ENCODE results near the gene FAM117A. TPM values are rescaled to one million over a fixed set of nuclear protein-coding genes. Genes with fewer than 3 reads are reported as not detected.

FAM117A gene
- polyA plus RNA-seq, 1 of the 3 experiments (the other 2 are of a cell fraction): 7.8 TPM

GRCh38 chr17:49738456-49739163 lies 25.3 kb downstream of the FAM117A start (continued):
- TF ChIP-seq RXRA (IDR thresholded peaks at IDR 0.05; ENCODE audit: borderline replicate concordance, low read depth): no peak

DNA sequence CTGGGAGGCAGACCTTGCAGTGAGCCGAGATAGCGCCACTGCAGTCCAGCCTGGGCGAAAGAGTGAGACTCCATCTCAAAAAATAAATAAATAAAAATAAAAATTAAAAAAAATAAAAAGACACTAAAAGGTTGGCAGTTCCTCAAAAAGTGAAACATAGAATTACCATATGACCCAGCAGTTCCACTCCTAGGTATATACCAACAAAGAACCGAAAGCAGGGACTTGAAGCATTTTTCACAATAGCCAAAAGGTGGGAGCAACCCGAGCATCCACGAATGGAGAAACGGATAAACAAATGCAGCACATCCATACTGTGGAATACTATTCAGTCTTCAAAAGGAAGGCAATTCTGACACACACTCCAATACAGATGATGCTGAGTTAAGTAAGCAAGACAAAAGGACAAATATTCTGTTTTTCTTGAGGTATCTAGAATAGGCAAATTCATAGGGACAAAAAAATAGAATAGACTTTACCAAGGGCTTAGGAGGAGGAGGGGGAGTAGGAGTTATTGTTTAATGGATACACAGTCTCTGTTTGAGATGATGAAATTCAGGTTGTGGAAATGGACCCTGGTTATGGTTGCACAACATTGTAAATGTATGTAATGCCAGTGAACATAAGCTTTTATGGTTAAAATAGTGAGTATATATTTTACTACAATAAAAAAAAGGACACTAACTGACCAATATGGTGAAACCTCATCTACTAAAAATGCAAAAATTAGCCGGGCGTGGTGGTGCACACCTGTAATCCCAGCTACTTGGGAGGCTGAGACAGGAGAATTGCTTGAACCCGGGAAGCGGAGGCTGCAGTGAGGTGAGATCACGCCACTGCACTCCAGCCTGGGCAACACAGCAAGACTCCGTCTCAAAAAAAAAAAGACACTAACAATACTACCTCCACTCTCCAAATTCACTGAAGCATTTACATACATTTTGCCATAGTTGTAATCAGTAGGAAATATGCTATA lies 29.1 kb downstream of the FAM117A start:
- Histone ChIP-seq H3K9ac (no peak overlapping the region), H4K20me1 (ENCODE audit: insufficient read depth) (no peaks in the 10 kb centered on the region), H2AFZ (ENCODE audit: low read depth) (no peak overlapping the region), H3K79me2 (ENCODE audit: insufficient read depth) (no peaks in the 10 kb centered on the region), H3K4me3 (ENCODE audit: low read depth in 2 of 2, low read length in 1 of 2) (no peak overlapping the region), H3K27me3 (ENCODE audit: insufficient read depth) (no peaks in the 10 kb centered on the region), H3K27ac (ENCODE audit: low read depth in 2 of 2, low read length in 1 of 2) (no peak overlapping the region), H3K4me2 (no peak overlapping the region), H3F3A (replicated peaks; ENCODE audit: insufficient read depth) (no peaks in the 10 kb centered on the region), H3K9me3 (no peaks in the 10 kb centered on the region), H3K4me1 (ENCODE audit: control insufficient read depth in 1 of 2, insufficient read depth in 2 of 2, low read depth in 1 of 2, low read length in 1 of 2) (peaks cover 0 to 11% of the 10 kb centered on the region in 2 experiments; a peak in 1 of 4 replicates), H3K9me2 (no peaks in the 10 kb centered on the region), H3K36me3 (replicated peaks in 1 of 2; ENCODE audit: control insufficient read depth in 1 of 2, insufficient read depth in 2 of 2, low read length in 1 of 2) (no peaks in the 10 kb centered on the region)
- ChIA-PET CTCF (interaction anchor here (0.7 kb wide), 1 partner anchor 27 kb away, joined by 4 read pairs; the partner anchor contains the start of gene SLC35B1), POLR2A (no interaction called here)
- DNase-seq: no peak
- TF ChIP-seq RAD21 (IDR thresholded peaks at IDR 0.05; ENCODE audit: low read length) (no peak), NFIC (IDR thresholded peaks at IDR 0.05; ENCODE audit: borderline replicate concordance) (no peak), EZH2phosphoT487 (IDR thresholded peaks at IDR 0.05; ENCODE audit: borderline replicate concordance, low read depth) (no peak), MEF2A (IDR thresholded peaks at IDR 0.05; ENCODE audit: borderline replicate concordance, low read depth) (no peak), GATA2 (CRISPR knock-in tag; IDR thresholded peaks at IDR 0.05) (no peak), JUND (IDR thresholded peaks at IDR 0.05) (no peak), GABPA (IDR thresholded peaks at IDR 0.05; ENCODE audit: low read depth) (no peak), TEAD4 (IDR thresholded peaks at IDR 0.05; ENCODE audit: borderline replicate concordance, insufficient read depth) (no peak), FOXM1 (IDR thresholded peaks at IDR 0.05; ENCODE audit: low read depth) (no peak), ELF1 (IDR thresholded peaks at IDR 0.05) (no peak), IRF3 (IDR thresholded peaks at IDR 0.05; ENCODE audit: low read depth, low read length) (no peak), FOSL2 (IDR thresholded peaks at IDR 0.05; ENCODE audit: borderline replicate concordance, low read depth) (no peak), RFX5 (IDR thresholded peaks at IDR 0.05; ENCODE audit: low read length) (no peak), EP300 (IDR thresholded peaks at IDR 0.05; ENCODE audit: borderline replicate concordance in 1 of 2, low read depth in 1 of 2, low read length in 1 of 2) (no peak), NRF1 (IDR thresholded peaks at IDR 0.05; ENCODE audit: low read depth, low read length) (no peak), RCOR1 (IDR thresholded peaks at IDR 0.05; ENCODE audit: low read length) (no peak), ZBTB33 (IDR thresholded peaks at IDR 0.05; ENCODE audit: borderline replicate concordance, low read depth) (no peak)
- TF ChIP-seq, protein P1, sequence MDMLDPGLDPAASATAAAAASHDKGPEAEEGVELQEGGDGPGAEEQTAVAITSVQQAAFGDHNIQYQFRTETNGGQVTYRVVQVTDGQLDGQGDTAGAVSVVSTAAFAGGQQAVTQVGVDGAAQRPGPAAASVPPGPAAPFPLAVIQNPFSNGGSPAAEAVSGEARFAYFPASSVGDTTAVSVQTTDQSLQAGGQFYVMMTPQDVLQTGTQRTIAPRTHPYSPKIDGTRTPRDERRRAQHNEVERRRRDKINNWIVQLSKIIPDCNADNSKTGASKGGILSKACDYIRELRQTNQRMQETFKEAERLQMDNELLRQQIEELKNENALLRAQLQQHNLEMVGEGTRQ (IDR thresholded peaks at IDR 0.05; ENCODE audit: borderline replicate concordance, low read depth, low read length): no peak
- TF ChIP-seq, protein P2, sequence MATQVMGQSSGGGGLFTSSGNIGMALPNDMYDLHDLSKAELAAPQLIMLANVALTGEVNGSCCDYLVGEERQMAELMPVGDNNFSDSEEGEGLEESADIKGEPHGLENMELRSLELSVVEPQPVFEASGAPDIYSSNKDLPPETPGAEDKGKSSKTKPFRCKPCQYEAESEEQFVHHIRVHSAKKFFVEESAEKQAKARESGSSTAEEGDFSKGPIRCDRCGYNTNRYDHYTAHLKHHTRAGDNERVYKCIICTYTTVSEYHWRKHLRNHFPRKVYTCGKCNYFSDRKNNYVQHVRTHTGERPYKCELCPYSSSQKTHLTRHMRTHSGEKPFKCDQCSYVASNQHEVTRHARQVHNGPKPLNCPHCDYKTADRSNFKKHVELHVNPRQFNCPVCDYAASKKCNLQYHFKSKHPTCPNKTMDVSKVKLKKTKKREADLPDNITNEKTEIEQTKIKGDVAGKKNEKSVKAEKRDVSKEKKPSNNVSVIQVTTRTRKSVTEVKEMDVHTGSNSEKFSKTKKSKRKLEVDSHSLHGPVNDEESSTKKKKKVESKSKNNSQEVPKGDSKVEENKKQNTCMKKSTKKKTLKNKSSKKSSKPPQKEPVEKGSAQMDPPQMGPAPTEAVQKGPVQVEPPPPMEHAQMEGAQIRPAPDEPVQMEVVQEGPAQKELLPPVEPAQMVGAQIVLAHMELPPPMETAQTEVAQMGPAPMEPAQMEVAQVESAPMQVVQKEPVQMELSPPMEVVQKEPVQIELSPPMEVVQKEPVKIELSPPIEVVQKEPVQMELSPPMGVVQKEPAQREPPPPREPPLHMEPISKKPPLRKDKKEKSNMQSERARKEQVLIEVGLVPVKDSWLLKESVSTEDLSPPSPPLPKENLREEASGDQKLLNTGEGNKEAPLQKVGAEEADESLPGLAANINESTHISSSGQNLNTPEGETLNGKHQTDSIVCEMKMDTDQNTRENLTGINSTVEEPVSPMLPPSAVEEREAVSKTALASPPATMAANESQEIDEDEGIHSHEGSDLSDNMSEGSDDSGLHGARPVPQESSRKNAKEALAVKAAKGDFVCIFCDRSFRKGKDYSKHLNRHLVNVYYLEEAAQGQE (IDR thresholded peaks at IDR 0.05; ENCODE audit: low read depth, low read length): no peak
- TF ChIP-seq, protein P3, sequence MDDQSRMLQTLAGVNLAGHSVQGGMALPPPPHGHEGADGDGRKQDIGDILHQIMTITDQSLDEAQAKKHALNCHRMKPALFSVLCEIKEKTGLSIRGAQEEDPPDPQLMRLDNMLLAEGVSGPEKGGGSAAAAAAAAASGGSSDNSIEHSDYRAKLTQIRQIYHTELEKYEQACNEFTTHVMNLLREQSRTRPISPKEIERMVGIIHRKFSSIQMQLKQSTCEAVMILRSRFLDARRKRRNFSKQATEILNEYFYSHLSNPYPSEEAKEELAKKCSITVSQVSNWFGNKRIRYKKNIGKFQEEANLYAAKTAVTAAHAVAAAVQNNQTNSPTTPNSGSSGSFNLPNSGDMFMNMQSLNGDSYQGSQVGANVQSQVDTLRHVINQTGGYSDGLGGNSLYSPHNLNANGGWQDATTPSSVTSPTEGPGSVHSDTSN (IDR thresholded peaks at IDR 0.05): no peak
- 87% methylated on average over 13 of the region's 13 CpGs for WGBS (ENCODE audit: low lambda C conversion rate)
